ENCODE measurements around the gene FAM118B.
"Not testable (repeated sequence)": the region's sequence is repeated elsewhere in the genome, so short reads cannot be mapped to it uniquely, and the experiment has no call there.

The FAM118B gene

GRCh38 chr11:126304457-126305075 is 93.0 kb downstream of the FAM118B start:
- no peak for TF ChIP-seq CTCF (IDR thresholded peaks at IDR 0.05; ENCODE audit: low read depth, low read length, missing control alignments)
- peak overlapping the region; percentile 78 for H3K4me3 ChIP-seq (replicated peaks; ENCODE audit: low read depth, low read length)
- no peak for DNase-seq (ENCODE audit: extremely low read depth, low read depth)

- no peak overlapping the region for H3K4me3 ChIP-seq (replicated peaks; ENCODE audit: low read depth, low read length)
- no peak for DNase-seq (ENCODE audit: extremely low read depth, low read depth)
- TF ChIP-seq CTCF (IDR thresholded peaks at IDR 0.05; ENCODE audit: low read depth, low read length, missing control alignments) = no peak
Measured at GRCh38 chr11:126305699-126306098, 94.1 kb downstream of the FAM118B start.

DNA sequence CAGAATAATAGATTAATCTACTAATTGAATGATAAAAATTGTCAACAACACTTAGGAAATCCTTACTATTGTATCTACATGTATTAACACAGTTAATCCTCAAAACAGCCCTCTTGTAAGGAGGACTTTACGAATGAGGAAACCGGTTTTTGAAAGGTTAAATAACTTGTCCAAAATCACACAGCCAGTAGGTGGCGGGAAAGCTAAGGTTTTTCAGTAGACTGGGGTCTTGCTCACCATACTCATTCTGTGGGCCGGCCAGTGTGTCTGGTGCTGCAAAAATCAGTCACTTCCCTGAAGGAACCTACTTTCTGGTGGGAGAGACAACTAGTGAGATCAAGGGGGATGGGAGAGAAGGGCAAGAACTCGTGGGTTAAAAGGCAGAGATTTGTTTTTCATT is 96.1 kb downstream of the FAM118B start:
- no peak overlapping the region for H3K4me3 ChIP-seq (replicated peaks; ENCODE audit: low read depth, low read length)
- TF ChIP-seq CTCF (IDR thresholded peaks at IDR 0.05; ENCODE audit: low read depth, low read length, missing control alignments) = peak; percentile 51
- DNase-seq (ENCODE audit: extremely low read depth, low read depth) = no peak

GRCh38 chr11:126308271-126308671 is 96.7 kb downstream of the FAM118B start:
- DNase-seq (ENCODE audit: extremely low read depth, low read depth) = no peak
- no peak for TF ChIP-seq CTCF (IDR thresholded peaks at IDR 0.05; ENCODE audit: low read depth, low read length, missing control alignments)
- no peak overlapping the region for H3K4me3 ChIP-seq (replicated peaks; ENCODE audit: low read depth, low read length)

DNA sequence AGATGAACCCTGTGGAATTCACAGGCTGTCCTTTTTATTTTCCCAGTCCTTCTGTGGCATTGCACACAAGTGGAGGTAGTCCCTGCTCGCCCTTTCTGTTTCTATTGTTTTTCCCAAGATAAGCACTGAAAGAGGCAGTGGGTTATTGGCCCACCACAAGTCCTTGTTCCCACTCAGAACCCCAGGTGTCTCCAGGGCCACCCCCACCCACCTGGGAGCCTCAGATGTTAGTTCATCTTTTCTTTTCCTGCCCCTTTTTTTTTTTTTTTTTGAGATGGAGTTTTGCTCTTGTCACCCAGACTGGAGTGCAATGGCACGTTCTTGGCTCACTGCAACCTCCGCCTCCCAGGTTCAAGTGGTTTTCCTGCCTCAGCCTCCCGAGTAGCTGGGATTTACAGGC is 97.2 kb downstream of the FAM118B start:
- DNase-seq (ENCODE audit: extremely low read depth, low read depth); H3K4me3 ChIP-seq (replicated peaks; ENCODE audit: low read depth, low read length): not testable (repeated sequence)

DNA sequence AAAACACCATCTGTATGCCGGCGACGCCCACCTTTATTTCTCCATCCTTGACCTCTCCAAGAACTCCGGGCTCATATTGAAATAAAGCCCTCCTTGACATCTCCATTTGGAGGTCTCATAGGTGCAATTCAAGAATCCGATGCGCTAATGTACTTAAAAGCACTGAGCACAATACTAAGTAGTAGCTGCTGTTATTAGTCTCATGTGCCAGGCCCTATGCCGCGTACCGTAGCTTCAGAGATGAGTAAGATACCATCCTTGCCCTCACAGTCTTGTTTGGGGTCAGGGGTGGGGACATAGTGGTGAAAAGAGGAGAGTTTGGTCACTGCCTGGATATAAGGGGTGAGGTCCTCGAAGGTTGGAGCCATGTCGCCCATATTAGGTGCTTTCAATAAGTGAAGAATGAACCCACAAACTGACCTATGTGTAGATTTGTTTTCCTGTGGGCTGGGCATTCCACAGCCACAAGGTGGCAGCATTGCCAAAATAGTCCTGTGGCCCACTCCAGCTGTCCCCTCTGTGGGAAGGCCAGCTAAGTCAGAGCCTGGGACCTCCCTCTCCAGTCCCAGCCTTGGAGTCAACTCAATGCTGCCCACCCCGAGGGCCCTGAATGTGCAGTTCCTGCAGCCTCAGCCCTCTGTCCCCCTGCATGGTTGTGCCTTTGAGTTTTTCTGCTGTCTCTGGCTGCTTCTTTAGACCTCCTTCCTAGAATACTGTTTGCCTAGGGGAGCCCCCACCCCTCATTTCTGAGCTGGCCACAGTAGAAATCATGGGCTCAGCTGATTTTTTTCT is 98.8 kb downstream of the FAM118B start:
- H3K4me3 ChIP-seq (replicated peaks; ENCODE audit: low read depth, low read length) = no peak overlapping the region
- peak; percentile 88 for TF ChIP-seq CTCF (IDR thresholded peaks at IDR 0.05; ENCODE audit: low read depth, low read length, missing control alignments)
- DNase-seq (ENCODE audit: extremely low read depth, low read depth) = peak; percentile 38

GRCh38 chr11:126310992-126311310 is 99.4 kb downstream of the FAM118B start:
- H3K4me3 ChIP-seq (replicated peaks; ENCODE audit: low read depth, low read length) = no peak overlapping the region
- DNase-seq (ENCODE audit: extremely low read depth, low read depth) = no peak
- no peak for TF ChIP-seq CTCF (IDR thresholded peaks at IDR 0.05; ENCODE audit: low read depth, low read length, missing control alignments)
